ENCODE measurements around the gene CYSTM1.

The CYSTM1 gene

DNA sequence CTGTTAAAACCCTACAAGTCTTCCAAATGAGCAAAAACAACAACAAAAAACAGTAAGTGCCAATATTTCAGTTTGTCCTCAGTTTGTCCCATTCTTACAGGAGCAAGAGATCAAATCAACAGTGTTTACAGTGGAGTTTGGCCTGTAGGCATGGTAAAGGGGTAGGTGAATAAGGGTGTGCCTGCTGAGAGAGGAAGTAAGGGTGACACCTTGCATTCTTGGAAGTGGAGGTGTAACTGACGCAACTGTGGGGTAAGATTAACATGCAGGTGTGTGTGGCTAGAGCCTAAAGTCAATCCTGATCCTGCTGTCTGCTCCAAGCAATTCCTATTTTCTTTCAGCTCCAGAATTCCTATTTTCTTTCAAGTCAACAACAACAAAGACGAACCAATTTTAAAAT, 84.5 kb downstream of the CYSTM1 start:
- DNase-seq (ENCODE audit: low spot score) = no peak

DNA sequence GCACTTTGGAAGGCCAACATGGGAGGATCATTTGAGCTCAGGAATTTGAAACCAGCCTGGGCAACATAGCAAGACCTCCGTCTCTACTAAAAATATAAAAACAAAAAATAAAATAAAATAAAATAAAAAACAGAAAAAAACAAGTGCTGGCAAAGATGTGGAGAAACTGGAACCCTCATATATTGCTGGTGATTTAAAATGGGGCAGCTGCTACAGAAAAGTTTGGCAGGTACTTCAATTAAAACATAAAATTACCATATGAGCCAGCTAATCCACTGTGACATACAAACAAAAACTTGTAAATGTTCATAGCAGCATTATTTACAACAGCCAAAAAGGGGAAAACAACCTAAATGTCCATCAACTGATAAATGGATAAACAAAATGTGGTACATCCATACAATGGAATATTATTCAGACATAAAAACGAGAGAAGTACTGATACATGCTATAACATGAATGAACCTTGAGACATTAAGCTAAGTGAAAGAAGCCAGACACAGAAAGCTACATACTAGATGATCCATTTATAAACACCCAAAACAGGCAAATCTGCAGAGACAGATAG, 85.2 kb downstream of the CYSTM1 start:
- no peak for DNase-seq (ENCODE audit: low spot score)

DNA sequence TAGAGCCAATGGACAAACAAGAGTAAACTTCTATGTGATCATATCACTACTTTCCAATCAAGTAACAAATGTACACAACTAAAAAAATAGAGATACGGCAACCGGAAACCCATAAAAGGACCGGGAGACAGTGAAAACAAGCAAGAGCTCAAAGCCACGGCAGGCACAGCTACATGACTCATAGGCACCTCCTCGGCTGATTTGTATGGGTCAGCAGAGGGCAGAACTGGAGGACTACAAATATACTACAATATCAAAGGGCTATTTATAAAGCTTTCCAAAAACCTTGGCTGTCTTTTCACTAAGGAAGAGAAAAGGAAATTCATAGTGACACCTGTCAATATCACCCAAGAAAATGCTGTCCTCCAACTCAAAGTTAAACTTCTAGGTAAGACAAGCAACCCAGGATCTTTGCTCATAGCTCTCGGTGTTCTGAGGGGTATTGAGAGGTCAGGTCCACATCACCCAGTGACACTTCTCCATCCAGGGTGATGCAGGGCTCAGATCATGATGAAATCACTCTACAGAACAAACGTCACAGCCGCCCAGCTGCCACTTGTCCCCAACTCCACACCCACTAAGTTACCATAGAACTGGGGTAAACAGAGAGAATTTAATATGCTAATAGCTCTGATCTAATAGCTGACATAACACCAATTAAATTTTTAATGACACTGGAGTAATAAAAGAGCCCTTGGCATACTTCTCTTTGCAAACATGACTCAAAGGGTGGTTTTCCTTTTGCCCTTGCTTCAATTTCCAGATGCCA, 86.6 kb downstream of the CYSTM1 start:
- DNase-seq (ENCODE audit: low spot score) = peak; percentile 68

DNA sequence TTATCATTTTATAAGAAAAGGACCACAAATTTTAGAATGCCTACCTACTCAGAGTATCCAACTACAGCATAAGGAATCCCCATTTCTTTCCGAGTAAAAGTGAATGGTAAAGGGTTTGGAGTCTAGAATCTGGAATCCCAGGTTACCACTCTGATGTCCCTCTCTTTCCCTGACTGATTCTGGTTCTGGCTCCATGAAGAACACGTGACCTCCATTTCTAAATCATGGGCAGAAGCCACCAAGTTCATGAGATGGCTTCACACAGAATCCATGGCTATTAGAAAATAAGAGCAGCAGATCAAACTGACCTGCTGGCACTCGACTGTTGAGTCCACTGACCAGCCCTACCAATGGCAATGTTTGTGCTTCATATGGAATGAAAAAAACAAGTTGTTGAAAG, 87.2 kb downstream of the CYSTM1 start:
- DNase-seq (ENCODE audit: low spot score) = no peak

DNA sequence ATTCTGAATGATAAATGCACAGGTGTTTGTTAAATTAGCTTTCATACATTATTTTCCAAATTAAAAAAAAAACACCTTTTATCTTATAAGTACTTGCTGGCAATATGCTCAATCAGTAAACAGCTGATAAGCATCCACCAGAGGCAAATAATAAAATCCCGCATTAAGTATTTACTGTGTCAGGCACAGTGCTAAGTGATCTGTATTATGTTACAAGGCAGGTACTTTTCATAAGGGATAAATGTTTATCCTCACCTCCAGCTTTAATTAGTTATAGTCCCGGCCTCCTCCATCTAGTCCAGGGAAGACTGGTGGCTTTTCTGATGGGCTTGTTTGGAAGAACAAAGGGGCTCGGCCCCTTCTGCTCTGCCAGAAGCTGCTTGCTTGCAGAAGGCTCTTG, 87.9 kb downstream of the CYSTM1 start:
- DNase-seq (ENCODE audit: low spot score) = no peak

DNA sequence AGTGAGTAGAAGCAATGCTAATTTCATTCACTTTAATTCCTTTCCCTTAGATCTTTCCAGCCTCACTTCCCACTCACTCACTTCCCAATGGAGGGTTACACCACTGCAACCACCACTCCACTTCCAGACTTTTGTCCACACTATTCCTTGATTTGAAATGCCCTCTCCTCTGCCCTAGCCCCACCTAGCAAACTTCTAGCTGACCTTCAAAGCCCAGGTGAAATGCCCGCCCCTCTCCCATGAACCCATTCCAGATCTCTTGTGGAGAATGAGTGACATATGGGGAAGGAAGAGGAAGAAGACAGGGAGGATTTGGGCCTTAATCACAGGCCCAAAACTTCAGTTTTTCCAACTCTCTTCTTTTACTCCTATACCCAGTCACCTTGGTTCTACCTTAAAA, 90.9 kb downstream of the CYSTM1 start:
- no peak for DNase-seq (ENCODE audit: low spot score)

DNA sequence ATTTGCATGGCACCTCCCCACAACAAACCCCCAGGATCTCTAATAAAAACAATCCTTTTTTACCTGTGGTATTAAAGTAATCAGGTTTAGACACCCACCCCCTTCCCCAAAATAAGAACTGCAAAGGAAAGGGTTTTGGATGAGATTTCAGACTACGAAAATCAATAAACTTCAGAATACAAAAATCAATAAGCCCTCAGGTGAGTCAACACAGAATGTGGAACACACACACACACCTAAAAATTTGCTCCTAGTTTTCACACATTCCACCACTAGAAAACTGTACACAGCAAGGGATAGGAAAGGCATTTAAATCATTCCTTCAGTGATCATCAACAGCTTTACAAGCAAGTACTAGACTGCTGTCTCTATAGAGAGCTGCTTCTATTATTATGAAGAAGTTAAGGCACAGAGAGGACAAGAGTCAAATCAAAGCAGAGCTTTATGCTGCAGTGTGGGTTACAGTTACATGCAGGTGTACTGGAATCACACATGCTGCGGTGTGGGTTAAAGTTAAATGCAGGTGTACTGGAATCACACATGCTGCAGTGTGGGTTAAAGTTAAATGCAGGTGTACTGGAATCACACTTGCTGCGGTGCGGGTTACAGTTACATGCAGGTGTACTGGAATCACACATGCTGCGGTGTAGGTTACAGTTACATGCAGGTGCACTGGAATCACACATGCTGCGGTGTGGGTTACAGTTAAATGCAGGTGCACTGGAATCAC, 91.6 kb downstream of the CYSTM1 start:
- DNase-seq (ENCODE audit: low spot score) = no peak

DNA sequence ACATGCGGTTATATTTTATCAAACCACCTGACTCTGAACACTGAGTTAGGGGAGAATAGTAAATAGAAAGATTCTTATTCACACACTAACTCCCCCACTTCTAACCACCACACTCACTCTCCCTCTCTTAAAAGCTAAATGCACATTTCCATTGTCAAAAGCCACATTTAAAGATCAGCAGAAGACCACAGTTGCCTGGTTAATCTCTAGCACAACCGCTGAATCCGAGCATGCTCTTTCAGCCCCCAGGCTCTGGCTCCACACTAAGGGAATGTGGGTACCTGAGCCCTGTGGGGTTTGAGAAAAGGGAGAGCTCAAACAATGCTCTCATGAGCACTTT, 92.2 kb downstream of the CYSTM1 start:
- no peak for DNase-seq (ENCODE audit: low spot score)

DNA sequence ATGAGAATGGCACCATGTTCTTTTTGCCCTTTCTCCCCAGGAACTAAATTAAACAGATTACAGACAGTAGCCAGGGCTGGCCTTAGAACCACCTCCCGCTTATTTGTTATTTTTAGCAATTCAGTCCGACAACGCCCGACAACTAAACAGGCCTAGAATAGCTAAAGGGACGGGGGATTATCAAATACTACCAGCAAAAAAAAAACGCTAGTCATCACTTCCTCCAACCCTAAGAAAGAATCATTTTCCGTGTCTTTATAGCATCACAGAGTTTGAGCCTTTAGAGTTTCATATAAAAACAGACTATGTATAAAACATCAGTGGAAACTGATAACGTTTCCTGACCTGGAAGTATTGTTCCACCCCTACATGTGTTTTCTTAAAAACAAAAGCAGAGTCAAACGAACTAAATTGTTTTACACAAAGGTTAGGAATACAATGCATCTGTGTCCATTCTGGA, 92.6 kb downstream of the CYSTM1 start:
- DNase-seq (ENCODE audit: low spot score) = peak; percentile 49

DNA sequence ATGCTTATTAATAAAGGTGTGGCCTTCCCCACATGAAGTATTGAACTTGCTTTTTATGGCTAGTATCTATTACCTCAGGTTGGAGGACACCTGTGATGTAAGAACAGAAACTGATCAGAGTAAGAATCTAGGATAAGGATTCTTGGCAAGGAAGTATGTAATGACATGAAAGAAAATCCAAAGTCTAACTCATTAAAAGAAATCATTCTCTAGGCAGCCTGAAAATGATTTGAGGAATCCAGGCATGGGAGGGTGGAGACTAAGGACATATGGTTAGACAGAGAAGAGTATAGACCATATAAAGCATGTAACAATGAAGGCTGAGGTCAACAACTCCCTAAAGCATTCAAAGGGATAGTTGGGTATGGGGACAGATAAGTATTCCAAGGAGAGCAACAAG, 95.0 kb downstream of the CYSTM1 start:
- no peak for DNase-seq (ENCODE audit: low spot score)

DNA sequence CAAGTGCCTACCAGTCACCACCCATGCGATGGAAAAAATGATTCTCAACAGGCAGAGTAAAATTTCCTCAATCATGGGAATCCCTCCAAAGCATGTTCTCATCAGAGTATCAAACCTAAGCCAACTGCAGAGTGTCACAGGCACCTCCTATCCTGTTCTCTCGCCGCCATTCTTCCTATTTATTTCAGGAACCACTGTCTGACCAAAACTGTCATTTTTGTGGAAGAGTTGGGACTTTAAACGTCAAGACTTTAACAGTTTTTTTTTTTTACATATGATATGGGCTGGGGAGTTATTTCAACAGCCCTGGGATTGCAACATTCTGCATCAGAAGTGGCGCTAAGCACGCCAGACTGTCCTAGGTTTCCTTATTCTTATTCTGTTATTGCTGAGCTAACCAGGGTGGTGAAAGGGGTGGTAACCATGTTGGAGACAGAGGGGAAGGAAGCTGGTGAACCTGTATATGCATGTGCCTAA, 98.5 kb downstream of the CYSTM1 start:
- DNase-seq (ENCODE audit: low spot score) = no peak

DNA sequence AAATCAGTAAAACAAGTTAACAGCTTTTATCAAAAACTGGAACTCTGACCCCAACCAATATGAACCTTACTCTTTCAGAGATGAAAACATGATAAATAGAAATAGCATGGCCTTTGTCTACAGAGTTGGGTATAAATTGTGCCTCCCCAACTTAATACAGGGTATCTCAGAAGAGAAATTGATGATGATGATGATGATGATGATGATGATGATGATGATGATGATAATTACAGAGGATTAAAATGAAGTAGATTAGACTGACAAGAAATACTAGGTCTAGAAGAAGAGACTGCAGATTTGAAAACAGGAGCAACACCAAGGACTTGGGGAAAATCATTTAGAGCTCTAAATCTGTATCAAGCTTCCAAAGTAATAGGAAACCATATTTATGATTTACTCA, 100.8 kb downstream of the CYSTM1 start:
- no peak for DNase-seq (ENCODE audit: low spot score)

DNA sequence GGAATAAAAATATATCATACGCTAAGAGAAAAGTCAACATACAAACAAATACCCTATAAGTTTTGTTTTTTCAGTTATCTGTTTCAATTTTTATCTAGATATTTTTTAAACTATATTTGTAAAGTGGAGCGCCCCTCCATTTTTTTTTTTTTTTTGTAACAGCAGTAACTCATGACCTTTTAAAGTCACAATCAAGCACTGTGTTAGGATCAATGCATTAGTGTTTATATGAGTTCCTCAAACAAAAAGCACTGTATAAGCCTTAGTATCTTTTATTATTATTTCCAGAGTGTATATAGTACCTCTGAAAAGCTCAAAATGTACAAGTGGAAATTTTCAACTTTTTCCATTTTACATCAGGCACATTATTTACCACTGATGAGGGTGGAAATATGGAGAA, 107.3 kb downstream of the CYSTM1 start:
- no peak for DNase-seq (ENCODE audit: low spot score)

DNA sequence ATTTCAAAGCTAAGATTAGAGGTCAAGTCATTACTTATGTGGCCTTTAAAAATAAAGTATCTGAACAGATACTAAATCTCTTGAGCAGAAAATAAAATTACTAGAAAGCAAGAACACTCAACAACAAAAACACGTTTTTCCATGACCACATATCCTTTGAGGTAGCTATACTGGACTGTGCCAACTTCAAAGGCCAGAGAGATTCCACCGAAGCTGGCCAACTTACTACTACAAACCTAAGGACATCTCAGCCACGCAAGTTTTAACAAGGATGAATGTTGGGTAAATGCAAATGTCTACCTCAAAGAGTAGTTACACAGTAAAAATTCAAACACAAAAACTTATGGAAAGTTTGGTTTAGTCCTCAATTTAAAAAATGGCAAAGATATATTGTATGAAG, 109.0 kb downstream of the CYSTM1 start:
- DNase-seq (ENCODE audit: low spot score) = no peak

DNA sequence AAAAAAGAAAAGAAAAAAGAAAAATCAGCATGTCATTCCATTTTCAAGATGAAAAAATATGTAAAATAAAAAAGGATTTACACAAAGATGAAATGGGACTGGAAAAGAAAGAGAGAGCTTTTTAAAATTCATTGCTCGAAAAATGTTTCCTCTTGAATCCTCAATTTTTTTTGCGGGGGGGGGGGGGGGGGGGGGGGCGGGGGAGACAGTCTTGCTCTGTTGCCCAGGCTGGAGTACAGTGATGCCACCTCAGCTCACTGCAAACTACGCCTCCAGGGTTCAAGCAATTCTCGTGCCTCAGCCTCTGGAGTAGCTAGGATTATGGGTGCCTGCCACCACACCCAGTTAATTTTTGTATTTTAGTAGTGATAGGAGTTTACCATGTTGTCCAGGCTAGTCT, 111.4 kb downstream of the CYSTM1 start:
- DNase-seq (ENCODE audit: low spot score) = no peak

DNA sequence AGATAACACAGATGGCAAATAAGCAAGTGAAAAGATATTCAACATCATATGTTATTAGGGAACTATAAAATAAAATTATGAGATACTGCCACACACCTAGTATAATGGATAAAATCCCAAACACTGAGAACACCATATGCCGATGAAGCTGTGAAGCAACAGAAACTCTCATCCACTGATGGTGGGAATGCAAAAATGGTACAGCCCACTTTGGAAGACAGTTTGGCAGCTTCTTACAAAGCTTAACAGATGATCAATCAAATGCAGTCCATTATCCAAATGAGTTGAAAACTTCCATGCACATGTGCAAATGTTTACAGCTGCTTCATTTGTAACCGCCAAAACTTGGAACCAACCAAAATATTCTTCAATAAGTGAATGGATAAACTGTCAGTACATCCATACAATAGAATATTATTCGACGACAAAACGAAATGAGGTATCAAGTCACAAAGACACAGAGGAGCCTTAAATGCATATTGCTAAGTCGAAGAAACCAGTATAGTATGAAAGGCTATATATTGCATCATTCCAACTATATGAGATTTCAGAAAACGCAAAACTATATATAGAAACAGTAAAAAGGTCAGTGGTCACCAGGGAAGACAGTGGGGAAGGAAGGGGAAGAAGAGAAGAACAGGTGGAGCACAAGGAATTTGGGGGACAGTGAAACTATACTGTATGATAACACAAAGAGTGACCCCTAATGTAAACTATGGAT, 113.0 kb downstream of the CYSTM1 start:
- no peak for DNase-seq (ENCODE audit: low spot score)

DNA sequence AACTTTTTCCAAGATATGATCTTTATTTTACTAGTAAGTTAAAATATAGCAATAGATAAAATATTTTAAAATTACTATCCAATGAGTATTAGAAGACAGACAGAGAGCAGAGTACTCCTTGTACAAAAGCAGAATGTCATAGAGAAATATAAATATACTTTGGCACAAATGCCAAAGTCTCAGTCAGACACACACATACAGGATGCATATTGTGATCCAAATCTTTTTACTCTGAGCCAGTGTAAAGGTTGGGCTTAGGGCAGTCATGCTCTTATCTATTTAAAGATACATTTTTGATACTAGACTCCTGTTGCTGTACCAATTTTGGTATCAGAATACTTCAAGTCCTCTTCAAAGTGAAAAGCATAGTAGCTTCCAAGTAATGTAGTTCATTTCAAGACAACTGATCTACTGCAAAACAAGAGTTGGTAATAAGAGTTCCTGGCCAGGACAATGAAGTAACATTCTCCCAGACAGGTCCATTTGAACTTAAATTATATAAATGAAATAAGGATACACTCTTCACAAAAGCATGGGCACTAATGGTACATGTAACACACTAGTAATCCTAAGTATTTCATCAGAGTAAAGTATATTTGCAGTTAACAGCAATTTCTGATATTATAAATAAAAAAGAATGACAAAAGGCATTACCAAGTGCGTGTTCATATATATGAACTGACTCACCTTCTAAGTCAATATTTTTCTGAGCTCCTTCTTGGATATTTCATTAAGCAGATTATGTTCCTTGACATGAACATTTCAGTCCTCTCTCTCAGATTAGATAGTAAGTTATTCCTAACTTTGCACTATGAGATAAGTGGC, 117.4 kb downstream of the CYSTM1 start:
- no peak for DNase-seq (ENCODE audit: low spot score)
